HG02759 (cell line): Measurements from ENCODE around the gene TCP1.
"Not testable (repeated sequence)": the region's sequence is repeated elsewhere in the genome, so short reads cannot be mapped to it uniquely, and the experiment has no call there.

Experiments used
- ATAC-seq: cut with Tn5 transposase; IDR thresholded peaks from one replicate; pipeline ENCODE4 v1.9.1; 2021; ENCODE audit warnings: mild to moderate bottlenecking, moderate library complexity; ENCODE audit not compliant: unreplicated experiment

The TCP1 gene

DNA sequence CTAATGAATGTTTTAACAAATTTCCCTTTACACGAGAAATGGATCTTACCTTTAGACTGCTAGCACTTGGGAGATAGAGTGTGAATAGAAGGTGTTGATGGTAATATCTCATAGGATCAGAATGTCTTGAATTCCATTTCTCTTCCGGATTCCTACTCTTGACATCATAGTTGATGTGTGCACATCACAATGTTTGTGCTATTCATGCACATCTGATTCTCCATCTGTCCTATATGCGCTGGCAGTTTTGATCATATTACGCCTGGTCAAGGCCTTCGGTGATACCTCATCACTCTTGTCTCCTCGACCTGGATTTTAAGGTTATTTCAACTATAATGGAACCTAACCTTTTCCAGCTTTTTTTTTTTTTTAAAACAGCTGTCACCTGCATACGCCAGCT lies 44.3 kb downstream of the TCP1 start:
- ATAC-seq, result no peak

DNA sequence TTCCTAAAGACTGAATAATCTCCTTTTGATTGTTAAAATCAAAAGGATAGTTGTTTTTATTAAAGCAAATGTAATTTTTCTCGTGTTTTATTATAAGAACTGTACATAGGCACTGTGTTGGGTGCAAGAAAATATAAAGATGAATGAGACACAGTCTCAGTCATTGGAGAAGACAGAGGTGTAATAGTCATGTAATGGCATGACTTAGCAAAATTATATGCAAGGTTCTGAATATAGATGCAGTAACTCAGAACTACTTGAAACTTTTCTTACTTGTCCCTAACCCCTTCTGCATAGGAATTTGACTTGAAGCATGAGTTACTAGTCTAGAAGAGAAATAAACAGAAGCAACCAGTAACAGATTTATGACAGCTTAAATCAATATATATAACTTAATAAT lies 47.2 kb downstream of the TCP1 start:
- no peak for ATAC-seq

DNA sequence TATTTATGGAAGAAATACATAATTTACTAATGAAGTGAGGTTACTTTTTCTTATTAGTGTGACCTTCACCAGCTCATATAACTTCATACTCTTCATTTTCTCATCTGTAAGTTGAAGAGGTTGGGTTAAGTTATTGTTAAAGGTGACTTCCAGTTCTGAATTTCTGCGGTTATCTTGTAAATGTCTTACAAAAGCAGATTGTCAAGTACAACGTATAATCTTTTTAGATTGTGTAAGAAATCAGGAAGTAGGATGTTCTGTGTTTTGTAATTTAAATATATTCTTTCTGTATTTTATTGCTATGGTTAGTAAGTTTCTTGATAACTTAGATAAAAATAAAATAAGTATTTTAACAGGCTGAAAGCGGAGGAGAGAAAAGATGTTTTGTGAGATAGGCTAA lies 50.1 kb downstream of the TCP1 start:
- no peak for ATAC-seq

DNA sequence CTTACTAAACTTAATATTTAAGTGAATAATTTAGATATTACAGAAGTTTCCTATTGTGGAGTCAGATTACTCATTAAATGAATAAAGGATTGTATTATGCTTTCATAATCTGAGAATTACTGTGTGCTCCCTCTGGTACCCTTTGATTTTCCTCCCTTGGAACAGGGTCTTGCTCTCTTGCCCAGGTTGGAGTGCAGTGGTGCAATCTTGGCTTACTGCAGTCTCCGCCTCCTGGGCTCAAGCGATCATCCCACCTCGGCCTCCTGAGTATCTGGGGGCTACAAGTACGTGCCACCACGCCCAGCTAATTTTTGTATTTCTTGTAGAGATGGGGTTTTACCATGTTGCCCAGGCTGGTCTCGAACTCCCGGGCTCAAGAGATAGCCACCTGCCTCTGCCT lies 52.5 kb downstream of the TCP1 start:
- no peak for ATAC-seq

DNA sequence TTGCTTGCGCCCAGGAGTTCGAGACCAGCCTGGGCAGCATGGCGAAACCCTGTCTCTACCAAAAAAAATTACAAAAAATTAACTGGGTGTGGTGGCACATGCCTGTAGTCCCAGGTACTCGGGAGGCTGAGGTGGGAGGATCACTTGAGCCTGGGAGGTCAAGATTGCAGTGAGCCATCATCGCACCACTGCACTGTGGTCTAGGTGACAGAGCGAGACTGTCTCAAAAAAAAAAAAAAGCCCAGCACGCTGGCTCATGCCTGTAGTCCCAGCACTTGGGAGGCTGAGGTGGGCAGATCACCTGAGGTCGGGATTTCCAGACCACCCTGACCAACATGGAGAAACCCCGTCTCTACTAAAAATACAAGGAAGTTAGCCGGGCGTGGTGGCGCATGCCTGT lies 56.0 kb downstream of the TCP1 start:
- ATAC-seq, result not testable (repeated sequence)

DNA sequence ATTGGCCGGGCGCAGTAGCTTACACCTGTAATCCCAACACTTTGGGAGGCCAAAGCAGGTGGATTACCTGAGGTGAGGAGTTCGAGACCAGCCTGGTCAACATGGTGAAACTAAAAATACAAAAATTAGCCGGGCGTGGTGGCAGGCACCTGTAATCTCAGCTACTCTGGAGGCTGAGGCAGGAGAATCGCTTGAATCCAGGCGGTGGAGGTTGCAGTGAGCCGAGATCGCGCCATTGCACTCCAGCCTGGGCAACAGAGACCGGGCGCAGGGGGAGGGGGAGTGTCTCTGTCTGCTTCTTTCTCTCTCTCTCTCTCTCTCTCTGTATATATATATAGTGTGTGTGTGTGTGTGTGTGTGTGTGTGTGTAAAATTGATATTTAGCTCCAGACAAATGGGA lies 56.9 kb downstream of the TCP1 start:
- ATAC-seq, result not testable (repeated sequence)

DNA sequence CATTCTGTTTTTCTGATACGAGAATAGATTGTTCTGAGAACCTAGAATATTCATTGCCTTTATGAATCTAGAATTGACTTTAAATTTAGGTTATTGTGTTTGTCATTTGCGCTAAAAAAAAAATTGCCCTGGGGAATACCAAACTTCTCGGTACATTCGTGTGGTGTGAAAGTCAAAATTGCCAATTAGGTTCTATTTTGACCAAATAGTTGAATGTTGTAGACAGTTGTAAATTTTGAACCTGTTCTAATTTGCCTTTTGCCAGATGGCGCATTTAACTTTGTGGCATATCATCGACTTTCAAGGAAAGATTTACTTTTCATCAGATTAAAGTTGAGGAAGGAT lies 59.1 kb downstream of the TCP1 start:
- no peak for ATAC-seq

DNA sequence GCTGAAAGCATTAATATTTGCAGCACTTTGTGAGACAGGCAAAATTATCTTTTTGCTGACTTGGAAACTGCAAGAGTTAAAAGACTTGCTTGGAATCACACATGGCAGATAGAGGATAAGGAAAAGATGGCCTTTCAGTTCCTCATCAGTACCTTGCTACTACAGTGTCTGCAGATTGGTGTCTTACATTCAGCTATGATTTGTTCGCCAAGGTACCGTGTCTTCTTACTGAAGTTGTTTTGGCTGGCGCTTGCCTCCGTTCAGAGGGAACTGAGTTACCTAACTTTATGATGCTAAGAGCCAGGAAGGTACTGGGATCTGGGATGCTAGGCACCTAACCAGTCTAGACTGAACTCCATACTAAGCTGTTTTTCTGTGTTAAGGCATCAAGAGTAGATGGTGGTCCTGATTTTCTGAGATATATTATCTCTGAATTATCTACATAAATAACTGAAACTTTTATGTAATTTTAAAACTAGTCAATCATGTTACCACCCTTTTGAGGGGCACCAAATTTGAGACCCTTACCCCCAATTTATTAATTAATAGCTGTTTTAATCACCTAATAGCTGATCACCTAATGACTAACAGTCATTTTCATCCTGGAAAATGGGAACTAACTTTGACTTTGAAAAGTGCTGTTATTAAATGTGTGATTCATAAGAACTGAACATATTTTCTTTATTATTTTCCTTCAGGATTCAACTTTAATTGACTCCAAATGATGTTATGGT lies 59.6 kb downstream of the TCP1 start:
- ATAC-seq, result no peak

DNA sequence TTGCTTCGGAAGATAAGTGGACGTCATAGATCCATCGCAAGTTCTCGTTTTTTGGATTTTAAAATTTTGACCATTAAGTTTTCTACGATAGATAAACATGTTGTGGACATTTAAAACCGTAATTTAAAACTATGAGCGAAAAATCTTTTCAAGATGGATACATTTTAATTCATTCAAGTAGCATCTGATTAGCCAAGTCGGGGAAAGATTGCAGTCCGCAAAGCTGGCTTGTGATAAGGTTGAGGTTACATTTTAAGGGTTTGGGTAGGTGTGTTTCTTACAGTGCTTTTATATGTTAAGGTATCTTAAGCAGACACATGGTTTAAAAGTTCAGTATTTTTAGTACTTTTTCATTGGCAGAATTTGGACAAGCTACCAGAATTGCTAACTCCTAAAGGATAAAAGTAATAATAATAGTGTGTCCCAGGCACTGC lies 60.9 kb downstream of the TCP1 start:
- ATAC-seq, result no peak
